DOHH2 (cell line): ENCODE results near the gene AMHR2.

ENCODE experiments used
- CTCF ChIP-seq: fragments of 200-600 bp; sonication (generic); IDR thresholded peaks from one replicate; pipeline ENCODE4 v1.5.1; 2014; ENCODE audit warnings: antibody characterized with exemption, mild to moderate bottlenecking, low read depth, low read length; ENCODE audit not compliant: poor library complexity, severe bottlenecking
- EZH2phosphoT487 ChIP-seq: fragments of 200-600 bp; sonication (generic); IDR thresholded peaks from 2 replicates; pipeline ENCODE4 v1.6.1; 2017; ENCODE audit warnings: borderline replicate concordance, mild to moderate bottlenecking, antibody characterized with exemption, low read length, moderate library complexity, mixed read lengths

- TF ChIP-seq CTCF (no peak), EZH2phosphoT487 (no peak)
These were observed 50.4 kb downstream of the AMHR2 start for GRCh38 chr12:53474077-53474476.
